Measurements from ENCODE around the gene IL1RAPL1.
"Not testable (repeated sequence)": the region's sequence is repeated elsewhere in the genome, so short reads cannot be mapped to it uniquely, and the experiment has no call there.

Gene IL1RAPL1

GRCh38 chrX:29318012-29318411 lies 730.8 kb downstream of the IL1RAPL1 start:
- H3K4me1 ChIP-seq (ENCODE audit: control insufficient read depth in 2 of 2, insufficient read depth in 1 of 2, low read depth in 1 of 2, low read length in 2 of 2): no peaks in the 10 kb centered on the region
- no peaks in the 10 kb centered on the region for H3K27me3 ChIP-seq (ENCODE audit: control insufficient read depth in 3 of 3, insufficient read depth in 3 of 3, low read depth in 1 of 3, low read length in 3 of 3)
- no peak overlapping the region for H3K23ac ChIP-seq (ENCODE audit: low read depth, low read length, poor library complexity)
- no peak overlapping the region for H2BK120ac ChIP-seq (ENCODE audit: low read depth, low read length)
- H3K36me3 ChIP-seq (replicated peaks in 1 of 2; ENCODE audit: control insufficient read depth in 2 of 2, insufficient read depth in 2 of 2, low read length in 2 of 2): no peaks in the 10 kb centered on the region
- H3K14ac ChIP-seq (ENCODE audit: low read length): no peak overlapping the region
- H3K4me3 ChIP-seq (ENCODE audit: low read length in 2 of 2): no peak overlapping the region
- H4K91ac ChIP-seq (ENCODE audit: low read depth, low read length, poor library complexity): no peak overlapping the region
- no peak overlapping the region for H3K4ac ChIP-seq (ENCODE audit: low read length)
- H3K18ac ChIP-seq (ENCODE audit: low read length): no peak overlapping the region
- H2BK15ac ChIP-seq (ENCODE audit: low read length): no peak overlapping the region
- no peaks in the 10 kb centered on the region for H3K79me1 ChIP-seq (ENCODE audit: low read depth, low read length)
- no peak overlapping the region for H2BK5ac ChIP-seq (ENCODE audit: low read length)
- H3K9me3 ChIP-seq (replicated peaks in 1 of 2; ENCODE audit: control insufficient read depth in 2 of 2, insufficient read depth in 1 of 2, low read depth in 1 of 2, low read length in 2 of 2): no peaks in the 10 kb centered on the region
- DNase-seq (ENCODE audit: low spot score): no peak
- H2AK5ac ChIP-seq (ENCODE audit: low read depth, low read length): no peak overlapping the region
- H3K27ac ChIP-seq (replicated peaks; ENCODE audit: low read length): no peak overlapping the region
- H2BK12ac ChIP-seq (ENCODE audit: low read length): no peak overlapping the region
- H3K4me2 ChIP-seq (ENCODE audit: insufficient read depth, low read length, poor library complexity, severe bottlenecking): no peak overlapping the region
- WGBS, 2 donors (ENCODE audit: extremely low coverage in 2 of 2, insufficient read length in 2 of 2, insufficient replicate concordance in 1 of 2): no CpG with 5 or more reads among the region's 1 CpG
- no peak overlapping the region for H3K9ac ChIP-seq (ENCODE audit: low read depth, low read length, poor library complexity)
- H4K8ac ChIP-seq (ENCODE audit: low read depth, low read length): no peak overlapping the region
- no peak overlapping the region for H2AFZ ChIP-seq (ENCODE audit: low read length)

DNA sequence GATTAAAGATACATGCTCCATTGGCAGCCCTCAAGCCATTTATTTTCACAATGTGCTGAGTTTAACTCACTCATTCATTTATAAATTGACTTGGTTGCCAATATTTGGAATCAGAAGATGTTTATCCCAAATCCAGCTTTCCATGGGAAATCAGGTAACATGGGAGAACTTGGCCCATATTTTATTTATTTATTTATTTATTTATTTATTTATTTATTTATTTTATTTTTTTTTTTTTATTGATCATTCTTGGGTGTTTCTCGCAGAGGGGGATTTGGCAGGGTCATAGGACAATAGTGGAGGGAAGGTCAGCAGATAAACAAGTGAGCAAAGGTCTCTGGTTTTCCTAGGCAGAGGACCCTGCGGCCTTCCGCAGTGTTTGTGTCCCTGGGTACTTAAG lies 745.2 kb downstream of the IL1RAPL1 start:
- no CpG with 5 or more reads among the region's 3 CpGs for WGBS, 2 donors (ENCODE audit: extremely low coverage in 2 of 2, insufficient read length in 2 of 2, insufficient replicate concordance in 1 of 2)
- not testable (repeated sequence) for DNase-seq (ENCODE audit: low spot score); H3K27ac ChIP-seq (replicated peaks; ENCODE audit: low read length)

GRCh38 chrX:29333091-29333490 lies 745.8 kb downstream of the IL1RAPL1 start:
- not testable (repeated sequence) for H3K27me3 ChIP-seq (ENCODE audit: control insufficient read depth in 3 of 3, insufficient read depth in 3 of 3, low read depth in 1 of 3, low read length in 3 of 3); H4K91ac ChIP-seq (ENCODE audit: low read depth, low read length, poor library complexity); H3K4me2 ChIP-seq (ENCODE audit: insufficient read depth, low read length, poor library complexity, severe bottlenecking); H2AK5ac ChIP-seq (ENCODE audit: low read depth, low read length); H2BK5ac ChIP-seq (ENCODE audit: low read length); H3K14ac ChIP-seq (ENCODE audit: low read length); H3K79me1 ChIP-seq (ENCODE audit: low read depth, low read length); H3K23ac ChIP-seq (ENCODE audit: low read depth, low read length, poor library complexity); DNase-seq (ENCODE audit: low spot score); H3K9me3 ChIP-seq (replicated peaks in 1 of 2; ENCODE audit: control insufficient read depth in 2 of 2, insufficient read depth in 1 of 2, low read depth in 1 of 2, low read length in 2 of 2); H2BK120ac ChIP-seq (ENCODE audit: low read depth, low read length); H2BK12ac ChIP-seq (ENCODE audit: low read length); H2BK15ac ChIP-seq (ENCODE audit: low read length); H3K36me3 ChIP-seq (replicated peaks in 1 of 2; ENCODE audit: control insufficient read depth in 2 of 2, insufficient read depth in 2 of 2, low read length in 2 of 2); H3K18ac ChIP-seq (ENCODE audit: low read length); H2AFZ ChIP-seq (ENCODE audit: low read length); H3K9ac ChIP-seq (ENCODE audit: low read depth, low read length, poor library complexity); H4K8ac ChIP-seq (ENCODE audit: low read depth, low read length); H3K4me3 ChIP-seq (ENCODE audit: low read length in 2 of 2); H3K4me1 ChIP-seq (ENCODE audit: control insufficient read depth in 2 of 2, insufficient read depth in 1 of 2, low read depth in 1 of 2, low read length in 2 of 2); H3K4ac ChIP-seq (ENCODE audit: low read length); H3K27ac ChIP-seq (replicated peaks; ENCODE audit: low read length)
- no CpG with 5 or more reads among the region's 27 CpGs for WGBS, 2 donors (ENCODE audit: extremely low coverage in 2 of 2, insufficient read length in 2 of 2, insufficient replicate concordance in 1 of 2)

More for the DNA sequence above, 745.2 kb downstream of the IL1RAPL1 start:
- H4K91ac ChIP-seq (ENCODE audit: low read depth, low read length, poor library complexity); H3K4me3 ChIP-seq (ENCODE audit: low read length in 2 of 2); H3K36me3 ChIP-seq (replicated peaks in 1 of 2; ENCODE audit: control insufficient read depth in 2 of 2, insufficient read depth in 2 of 2, low read length in 2 of 2); H3K4ac ChIP-seq (ENCODE audit: low read length); H3K18ac ChIP-seq (ENCODE audit: low read length); H3K23ac ChIP-seq (ENCODE audit: low read depth, low read length, poor library complexity); H3K27me3 ChIP-seq (ENCODE audit: control insufficient read depth in 3 of 3, insufficient read depth in 3 of 3, low read depth in 1 of 3, low read length in 3 of 3); H2BK120ac ChIP-seq (ENCODE audit: low read depth, low read length); H3K79me1 ChIP-seq (ENCODE audit: low read depth, low read length); H3K4me2 ChIP-seq (ENCODE audit: insufficient read depth, low read length, poor library complexity, severe bottlenecking); H4K8ac ChIP-seq (ENCODE audit: low read depth, low read length); H2AFZ ChIP-seq (ENCODE audit: low read length); H2BK12ac ChIP-seq (ENCODE audit: low read length); H3K4me1 ChIP-seq (ENCODE audit: control insufficient read depth in 2 of 2, insufficient read depth in 1 of 2, low read depth in 1 of 2, low read length in 2 of 2); H3K9me3 ChIP-seq (replicated peaks in 1 of 2; ENCODE audit: control insufficient read depth in 2 of 2, insufficient read depth in 1 of 2, low read depth in 1 of 2, low read length in 2 of 2); H3K14ac ChIP-seq (ENCODE audit: low read length); H3K9ac ChIP-seq (ENCODE audit: low read depth, low read length, poor library complexity); H2BK15ac ChIP-seq (ENCODE audit: low read length); H2AK5ac ChIP-seq (ENCODE audit: low read depth, low read length); H2BK5ac ChIP-seq (ENCODE audit: low read length): not testable (repeated sequence)

GRCh38 chrX:29348288-29348687 lies 761.0 kb downstream of the IL1RAPL1 start:
- Histone ChIP-seq H3K4ac (ENCODE audit: low read length) (no peak overlapping the region), H2BK5ac (ENCODE audit: low read length) (no peak overlapping the region), H3K36me3 (replicated peaks in 1 of 2; ENCODE audit: control insufficient read depth in 2 of 2, insufficient read depth in 2 of 2, low read length in 2 of 2) (no peaks in the 10 kb centered on the region), H2AFZ (ENCODE audit: low read length) (no peak overlapping the region), H3K4me3 (ENCODE audit: low read length in 2 of 2) (no peak overlapping the region), H3K79me1 (ENCODE audit: low read depth, low read length) (no peaks in the 10 kb centered on the region), H3K4me1 (ENCODE audit: control insufficient read depth in 2 of 2, insufficient read depth in 1 of 2, low read depth in 1 of 2, low read length in 2 of 2) (no peaks in the 10 kb centered on the region), H3K27me3 (ENCODE audit: control insufficient read depth in 3 of 3, insufficient read depth in 3 of 3, low read depth in 1 of 3, low read length in 3 of 3) (no peaks in the 10 kb centered on the region), H3K9me3 (replicated peaks in 1 of 2; ENCODE audit: control insufficient read depth in 2 of 2, insufficient read depth in 1 of 2, low read depth in 1 of 2, low read length in 2 of 2) (no peaks in the 10 kb centered on the region), H2BK12ac (ENCODE audit: low read length) (no peak overlapping the region), H4K8ac (ENCODE audit: low read depth, low read length) (no peak overlapping the region), H2BK15ac (ENCODE audit: low read length) (no peak overlapping the region), H3K27ac (replicated peaks; ENCODE audit: low read length) (no peak overlapping the region), H2AK5ac (ENCODE audit: low read depth, low read length) (no peak overlapping the region), H4K91ac (ENCODE audit: low read depth, low read length, poor library complexity) (no peak overlapping the region), H3K14ac (ENCODE audit: low read length) (no peak overlapping the region), H3K18ac (ENCODE audit: low read length) (no peak overlapping the region), H2BK120ac (ENCODE audit: low read depth, low read length) (no peak overlapping the region), H3K9ac (ENCODE audit: low read depth, low read length, poor library complexity) (no peak overlapping the region), H3K4me2 (ENCODE audit: insufficient read depth, low read length, poor library complexity, severe bottlenecking) (no peak overlapping the region), H3K23ac (ENCODE audit: low read depth, low read length, poor library complexity) (no peak overlapping the region)
- no peak for DNase-seq (ENCODE audit: low spot score)

Measured in neuronal stem cell (in vitro differentiated cells).